Measurements from ENCODE around the gene GAREM2. TPM values are rescaled to one million over a fixed set of nuclear protein-coding genes. Genes with fewer than 3 reads are reported as not detected.

The GAREM2 gene
- total and polyA plus RNA-seq, 9 of the 15 experiments (the other 6 are each of a cell fraction or from before 2014, with no cell fraction given): 1.7 to 12.4 (median 2.5) TPM

GRCh38 chr2:26182887-26183630, 10.2 kb downstream of the GAREM2 start:
- POLR2A ChIA-PET: interaction anchor here (1.1 kb wide), 1 partner anchor 232 kb away, joined by 4 read pairs; no protein-coding TSS in a partner anchor
- ATAC-seq: no peak

More at GRCh38 chr2:26182887-26183630, 10.2 kb downstream of the GAREM2 start:
- in situ Hi-C loops (cut with MboI) (no loop called here), intact Hi-C loops (cut with micrococcal nuclease) (no loop called here)
- peak overlapping the region in 1 of 2 experiments; percentile 55; a peak in 1 of 4 replicates for H3K9ac ChIP-seq (ENCODE audit: insufficient read depth in 1 of 2, low read depth in 2 of 2, low read length in 2 of 2)
- no peaks in the 10 kb centered on the region for H3K9me3 ChIP-seq (replicated peaks; ENCODE audit: control insufficient read depth, insufficient read depth, low read depth, low read length)
- DNase-seq (ENCODE audit: extremely low read depth in 1 of 4, low spot score in 3 of 4) (peak in 1 of 4 experiments; percentile 3), FAIRE-seq (no peak)
- TF ChIP-seq TGIF2 (CRISPR knock-in tag; IDR thresholded peaks at IDR 0.05) (no peak), STAT5B (CRISPR knock-in tag; IDR thresholded peaks at IDR 0.05) (no peak), GATAD2A (IDR thresholded peaks at IDR 0.05) (no peak), MTF1 (CRISPR knock-in tag; IDR thresholded peaks at IDR 0.05; ENCODE audit: borderline replicate concordance) (no peak), KDM1A (IDR thresholded peaks at IDR 0.05) (no peak), E2F3 (CRISPR knock-in tag; IDR thresholded peaks at IDR 0.05) (no peak), ZNF695 (CRISPR knock-in tag; IDR thresholded peaks at IDR 0.05) (no peak), KDM4B (IDR thresholded peaks at IDR 0.05; ENCODE audit: borderline replicate concordance in 2 of 2, low read depth in 1 of 2) (no peak), POLR3A (IDR thresholded peaks at IDR 0.05; ENCODE audit: borderline replicate concordance, extremely low read depth, insufficient read depth, insufficient read length) (no peak), RBBP5 (IDR thresholded peaks at IDR 0.05; ENCODE audit: borderline replicate concordance, insufficient read depth, low read length, poor library complexity, severe bottlenecking) (no peak), ZNF696 (CRISPR knock-in tag; conservative IDR thresholded peaks at IDR 0.05) (no peak), HNRNPK (IDR thresholded peaks at IDR 0.05; ENCODE audit: low read depth, low read length, poor library complexity, severe bottlenecking) (no peak), SP2 (IDR thresholded peaks at IDR 0.05; ENCODE audit: extremely low read depth, low read depth, low read length, poor library complexity, severe bottlenecking) (no peak), ZNF518B (CRISPR knock-in tag; IDR thresholded peaks at IDR 0.05) (no peak), E2F1 (CRISPR knock-in tag; IDR thresholded peaks at IDR 0.05) (no peak), CEBPB (tag; IDR thresholded peaks at IDR 0.05) (no peak), ZNF584 (CRISPR knock-in tag; IDR thresholded peaks at IDR 0.05; ENCODE audit: low read depth) (no peak)
- H3K36me3 ChIP-seq (ENCODE audit: control insufficient read depth, insufficient read depth, low read length): peaks cover 2% of the 10 kb centered on the region; the same call in 1 of the 3 replicates
- H3K4me2 ChIP-seq (ENCODE audit: insufficient read depth, low read length): no peak overlapping the region
- no peaks in the 10 kb centered on the region for H3K27me3 ChIP-seq (ENCODE audit: control insufficient read depth in 2 of 2, insufficient read depth in 2 of 2, low read length in 2 of 2)
- no TSS peak for BruUV-seq (replicated peaks)
- no peak overlapping the region for H3K4me3 ChIP-seq
- H3K27ac ChIP-seq (ENCODE audit: extremely low read depth, low read depth, low read length): no peak overlapping the region
- no peak overlapping the region for H2AFZ ChIP-seq (ENCODE audit: low read depth, low read length)
- peaks cover 9% of the 10 kb centered on the region; the same call in 2 of the 3 replicates for H3K79me2 ChIP-seq (ENCODE audit: control insufficient read depth, insufficient read depth, low read length)
- CTCF ChIA-PET (ENCODE audit: low intra/inter-chr PET ratio): no interaction called here
- H4K20me1 ChIP-seq (replicated peaks; ENCODE audit: control insufficient read depth, insufficient read depth, low read length): no peaks in the 10 kb centered on the region
- H3K4me1 ChIP-seq (replicated peaks in 1 of 2; ENCODE audit: control insufficient read depth in 2 of 2, insufficient read depth in 2 of 2, low read length in 2 of 2): peaks cover 18 to 49% of the 10 kb centered on the region in 2 experiments; a peak in 4 of 5 replicates
- no peaks in the 10 kb centered on the region for H3K9me1 ChIP-seq (ENCODE audit: control insufficient read depth, insufficient read depth, low read length)
- WGBS (ENCODE audit: insufficient coverage, low coverage, missing lambda C conversion rate): 69% methylated on average over 10 of the region's 11 CpGs
